Adrenal gland (tissue), 12 donors: ENCODE data around the gene ZNF674. TPM values are rescaled to one million over a fixed set of nuclear protein-coding genes. Genes with fewer than 3 reads are reported as not detected.
"Not testable (repeated sequence)": the region's sequence is repeated elsewhere in the genome, so short reads cannot be mapped to it uniquely, and the experiment has no call there.

ENCODE experiments used
- DNase-seq, 7 donors: peaks; one replicate each; pipeline ENCODE4 v3.0.0-alpha.2; 2019 to 2020
- H3K27ac ChIP-seq, 5 donors: fragments of 200-600 bp; sonication (generic) in 4 of 5; 1 replicate in 3 of 5; 2 replicates in 2 of 5; pipeline versions ENCODE4 v1.5.1 to v1.8.0; 2016 to 2020; ENCODE audit warnings: mild to moderate bottlenecking in 1 of 5
- H3K27me3 ChIP-seq: fragments of 200-600 bp; 2 replicates; pipeline ENCODE4 v1.8.0; 2021
- H3K36me3 ChIP-seq, 2 donors: fragments of 200-600 bp; replicated peaks in 1 of 2; 1 replicate in 1 of 2; 2 replicates in 1 of 2; pipeline versions ENCODE4 v1.5.1 to v1.8.0; 2018 to 2022
- H3K4me1 ChIP-seq, 2 donors: fragments of 200-600 bp; replicated peaks in 1 of 2; 1 replicate in 1 of 2; 2 replicates in 1 of 2; pipeline versions ENCODE4 v1.5.1 to v1.8.0; 2018 to 2021
- H3K4me3 ChIP-seq, 4 donors: fragments of 200-600 bp; sonication (generic) in 3 of 4; one replicate each; pipeline ENCODE4 v1.5.1; 2016 to 2018
- H3K9me3 ChIP-seq, 3 donors: fragments of 200-600 bp; sonication (generic) in 1 of 3; replicated peaks in 1 of 3; 1 replicate in 2 of 3; 2 replicates in 1 of 3; pipeline versions ENCODE4 v1.5.1 to v1.8.0; 2016 to 2021
- CTCF ChIP-seq, 6 experiments: fragments of 450-650 bp in 4 of 6; fragments of 200-600 bp in 2 of 6; sonication (generic) in 1 of 6; IDR thresholded peaks; 1 replicate in 5 of 6; 2 replicates in 1 of 6; pipeline versions ENCODE4 v1.5.1 to v1.8.0; 2016 to 2021; ENCODE audit warnings: antibody characterized with exemption in 6 of 6, mild to moderate bottlenecking in 2 of 6, moderate library complexity in 1 of 6
- POLR2A ChIP-seq, 2 donors: fragments of 450-650 bp; IDR thresholded peaks; one replicate each; pipeline ENCODE4 v1.6.1; 2017; ENCODE audit warnings: antibody characterized with exemption in 2 of 2, mild to moderate bottlenecking in 2 of 2, moderate library complexity in 1 of 2
- WGBS, 4 donors: extraction: QIAGEN DNeasy Blood & Tissue Kit in 2 of 4; methylation state at CpG; one replicate each; pipeline versions ENCODE4 v1.1.5 to v1.1.7; 2013 to 2017; 5-methylcytosine and 5-hydroxymethylcytosine counted together
- intact Hi-C, 2 donors: fragments of 100-400 bp; cut with DNase I; formaldehyde crosslinking; loops; one replicate each; pipeline versions ENCODE4 v1.14.1 to v1.15.0; 2022 to 2023
- polyA plus RNA-seq, 3 donors: library from polyadenylated mRNA; stranded (reverse); fragments of 200-250 nt in 2 of 3; fragments of 350-450 nt in 1 of 3; fragmentation: Illumina TruSeq in 1 of 3; extraction: RNeasy Lipid Tissue Mini Kit (QIAGEN cat#74804) in 1 of 3; gene quantifications; one replicate each; pipeline ENCODE4 v1.2.3, GENCODE V29; 2013 to 2014
- total RNA-seq, 9 donors: library from RNA; depleted of rRNA in 4 of 9; stranded (reverse); fragments of >200 nt in 4 of 9; fragments of 120-200 nt in 1 of 9; fragmentation: NEBNext Ultra II Directional in 1 of 9; extraction: Animal tissue kit (Norgen Biotek cat#: 25700) in 1 of 9; gene quantifications; one replicate each; pipeline versions ENCODE4 v1.1.0 to v1.2.4, GENCODE V29; 2013 to 2023
- donor health status: healthy with polysubstance abuse.
- donor health status: Bipolar disorder and iron deficiency.
- donor health status: DM: yes; HTN: yes; CAD: no.
- donor health status: DM: no; HTN: no; CAD: no.
- donor health status: DM: no; HTN: no; CAD: no.
- donor health status: DM: yes; HTN: yes; CAD: no.

Gene ZNF674
- total and polyA plus RNA-seq, 12 donors, result 0.71 to 16.3 (median 4.5) TPM

GRCh38 chrX:46531442-46531841 lies 13.8 kb downstream of the ZNF674 start:
- H3K27me3 ChIP-seq, result no peaks in the 10 kb centered on the region
- H3K4me3 ChIP-seq, result no peak overlapping the region
- no peak for DNase-seq
- no peaks in the 10 kb centered on the region for H3K9me3 ChIP-seq
- H3K36me3 ChIP-seq, result no peaks in the 10 kb centered on the region
- intact Hi-C loops, result no loop called here
- no peak for TF ChIP-seq CTCF (IDR thresholded peaks at IDR 0.05)
- TF ChIP-seq POLR2A (IDR thresholded peaks at IDR 0.05), result no peak
- WGBS, 4 donors, result 71 to 87% (median 79%) methylated on average over 1 to 3 of the region's 3 CpGs
- H3K4me1 ChIP-seq, result no peaks in the 10 kb centered on the region
- H3K27ac ChIP-seq, result no peak overlapping the region

GRCh38 chrX:46530404-46530908 lies 14.8 kb downstream of the ZNF674 start:
- H3K27ac ChIP-seq, H3K9me3 ChIP-seq, H3K4me1 ChIP-seq, H3K27me3 ChIP-seq, H3K36me3 ChIP-seq, H3K4me3 ChIP-seq, intact Hi-C loops, DNase-seq: not testable (repeated sequence)
- 54 to 83% methylated on average over 1 of the region's 1 CpG; no CpG with 5 or more reads in 2 of the 4 donors for WGBS, 4 donors

- intact Hi-C loops, result not testable (repeated sequence)
Measured at GRCh38 chrX:46529740-46530403, 15.3 kb downstream of the ZNF674 start.

GRCh38 chrX:46528640-46529039 lies 16.6 kb downstream of the ZNF674 start:
- H3K27me3 ChIP-seq, intact Hi-C loops, H3K4me1 ChIP-seq, DNase-seq, H3K36me3 ChIP-seq, H3K27ac ChIP-seq, H3K9me3 ChIP-seq, H3K4me3 ChIP-seq: not testable (repeated sequence)
- 77 to 98% (median 94%) methylated on average over 2 to 6 of the region's 6 CpGs; no CpG with 5 or more reads in 1 of the 4 donors for WGBS, 4 donors

More at GRCh38 chrX:46529740-46530403, 15.3 kb downstream of the ZNF674 start:
- not testable (repeated sequence) for H3K9me3 ChIP-seq, DNase-seq, H3K36me3 ChIP-seq, H3K27me3 ChIP-seq, H3K27ac ChIP-seq, H3K4me3 ChIP-seq, H3K4me1 ChIP-seq
- 64 to 80% (median 74%) methylated on average over 6 to 12 of the region's 12 CpGs for WGBS, 4 donors

- 85 to 100% (median 88%) methylated on average over 1 of the region's 1 CpG for WGBS, 4 donors
- Histone ChIP-seq H3K36me3 (no peaks in the 10 kb centered on the region), H3K9me3 (peaks cover 0 to 11% (median 0%) of the 10 kb centered on the region in 3 donors), H3K4me3 (no peak overlapping the region), H3K4me1 (no peaks in the 10 kb centered on the region), H3K27me3 (peaks cover 3% of the 10 kb centered on the region), H3K27ac (no peak overlapping the region)
- intact Hi-C loops, result no loop called here
- no peak for DNase-seq
- TF ChIP-seq POLR2A (IDR thresholded peaks at IDR 0.05) (no peak), CTCF (IDR thresholded peaks at IDR 0.05) (no peak)
Measured at GRCh38 chrX:46506076-46506475, 39.1 kb downstream of the ZNF674 start.

- no peak overlapping the region for H3K27ac ChIP-seq
- no peaks in the 10 kb centered on the region for H3K4me1 ChIP-seq
- TF ChIP-seq POLR2A (IDR thresholded peaks at IDR 0.05), result no peak
- no peak for TF ChIP-seq CTCF (IDR thresholded peaks at IDR 0.05)
- 61 to 98% (median 78%) methylated on average over 2 of the region's 2 CpGs for WGBS, 4 donors
- intact Hi-C loops, result no loop called here
- no peaks in the 10 kb centered on the region for H3K36me3 ChIP-seq
- no peak overlapping the region for H3K4me3 ChIP-seq
- no peak for DNase-seq
- H3K27me3 ChIP-seq, result peaks cover 3% of the 10 kb centered on the region
- H3K9me3 ChIP-seq, result peaks cover 0 to 35% (median 3%) of the 10 kb centered on the region in 3 donors
Measured at GRCh38 chrX:46502848-46503247, 42.4 kb downstream of the ZNF674 start.
